Activated CD8-positive, alpha-beta memory T cell treated with anti-CD3 and anti-CD28 coated beads for 4 hours (primary cell): Measurements from ENCODE around the gene YY1.

Source experiments
- DNase-seq, 2 donors: peaks; one replicate each; pipeline ENCODE4 v3.0.0-alpha.2; 2020; ENCODE audit warnings: low read depth in 2 of 2

The YY1 gene

DNA sequence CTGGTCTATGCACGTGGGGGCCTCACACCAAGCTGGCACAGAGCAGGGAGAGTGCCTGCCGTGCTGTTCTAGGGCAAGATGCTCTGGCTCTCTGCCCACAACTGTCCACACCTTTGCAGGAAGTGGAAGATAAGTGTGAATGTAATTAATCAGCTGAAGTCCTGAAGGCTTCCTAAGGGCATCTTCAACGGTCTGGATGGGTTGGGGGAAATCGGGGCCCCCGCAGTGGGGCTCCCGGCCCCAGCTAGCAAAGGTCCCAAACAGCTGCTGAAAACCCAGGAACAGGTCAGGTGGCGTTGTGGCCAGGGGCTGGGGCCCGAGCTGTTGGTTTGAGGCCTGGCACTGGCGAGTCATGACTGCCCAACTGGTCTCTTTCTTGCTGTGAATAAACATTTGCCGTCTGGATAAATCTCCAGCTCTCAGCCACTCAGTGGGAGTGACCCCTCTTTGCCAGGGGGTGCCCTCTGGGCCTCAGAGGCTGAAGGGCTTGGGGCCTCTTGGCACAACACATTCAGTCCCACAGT is 74.0 kb downstream of the YY1 start:
- DNase-seq: no peak

DNA sequence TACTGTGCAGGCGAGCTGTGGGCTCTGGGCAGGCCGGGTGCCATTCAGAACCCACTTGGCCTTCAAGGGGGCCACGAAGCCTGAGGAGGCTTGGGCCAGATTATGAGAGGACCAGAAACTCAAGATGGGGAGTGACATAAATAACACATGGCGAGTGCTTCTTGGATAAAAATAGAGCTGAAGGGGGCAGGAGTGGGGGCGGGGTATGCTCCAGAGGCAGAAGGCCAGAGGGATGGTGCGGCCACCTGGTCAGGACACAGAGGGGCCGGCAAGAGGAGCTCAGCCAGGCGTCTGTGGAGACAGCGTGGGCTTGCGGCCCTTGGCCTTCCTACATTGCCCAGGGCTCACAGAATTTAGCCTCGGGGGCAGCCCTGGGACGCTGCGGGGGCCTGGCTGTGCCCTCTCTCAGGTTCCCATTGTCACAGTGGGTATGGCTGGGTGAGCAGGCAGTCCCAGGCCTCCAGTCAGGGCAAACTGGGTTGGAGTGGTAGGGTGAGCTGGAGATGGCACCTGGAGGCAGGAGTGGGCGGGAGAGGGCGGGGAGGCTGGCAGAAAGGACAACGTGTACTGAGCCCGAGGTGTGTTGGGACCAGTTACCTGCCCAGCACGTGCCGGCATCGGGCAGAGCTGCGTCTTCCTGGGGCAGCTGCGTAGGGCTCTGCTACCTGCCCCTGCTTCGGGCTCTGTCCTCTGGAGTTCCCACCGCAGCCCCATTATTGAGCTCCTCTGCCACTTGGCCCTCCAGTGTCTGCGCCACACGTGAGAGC is 74.7 kb downstream of the YY1 start:
- no peak for DNase-seq

DNA sequence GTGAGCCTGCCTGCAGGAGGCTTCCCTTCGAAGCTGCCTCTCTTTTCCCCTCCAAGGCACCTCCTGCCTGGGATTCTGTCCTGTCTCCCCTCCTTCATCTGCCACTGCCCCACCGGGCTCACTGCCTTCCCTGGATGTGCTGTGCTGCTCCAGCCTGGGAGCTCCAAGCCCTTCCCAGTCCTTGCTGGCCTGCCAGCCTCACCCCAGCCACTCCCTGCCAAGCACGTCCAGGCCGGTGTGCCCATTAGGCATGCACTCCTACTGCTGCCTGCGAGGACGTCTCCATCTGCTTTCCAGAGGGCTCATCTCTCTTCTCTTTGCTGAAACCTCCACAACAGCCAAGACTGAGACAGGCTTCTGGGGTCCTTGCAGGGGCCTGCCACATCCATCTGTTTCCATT is 75.8 kb downstream of the YY1 start:
- no peak for DNase-seq

DNA sequence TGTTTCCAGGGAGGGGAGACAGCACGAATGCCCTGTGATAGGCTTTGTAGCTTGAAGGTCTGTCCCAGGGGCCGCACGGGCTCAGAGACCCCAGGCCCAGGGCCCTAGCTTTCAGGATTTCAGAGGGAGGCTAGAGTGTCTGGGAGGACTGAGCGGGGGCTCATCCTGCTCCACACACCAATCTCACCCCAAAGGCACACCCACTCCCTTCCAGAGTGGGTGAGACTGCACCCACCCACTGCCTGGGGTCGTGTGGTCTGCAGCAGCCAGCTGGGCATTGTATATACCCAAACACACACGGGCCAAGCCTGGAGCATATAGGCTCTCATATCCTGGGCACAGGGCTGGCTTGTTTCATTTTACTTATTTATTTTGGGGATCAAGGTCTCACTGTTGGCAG is 78.4 kb downstream of the YY1 start:
- DNase-seq: no peak

DNA sequence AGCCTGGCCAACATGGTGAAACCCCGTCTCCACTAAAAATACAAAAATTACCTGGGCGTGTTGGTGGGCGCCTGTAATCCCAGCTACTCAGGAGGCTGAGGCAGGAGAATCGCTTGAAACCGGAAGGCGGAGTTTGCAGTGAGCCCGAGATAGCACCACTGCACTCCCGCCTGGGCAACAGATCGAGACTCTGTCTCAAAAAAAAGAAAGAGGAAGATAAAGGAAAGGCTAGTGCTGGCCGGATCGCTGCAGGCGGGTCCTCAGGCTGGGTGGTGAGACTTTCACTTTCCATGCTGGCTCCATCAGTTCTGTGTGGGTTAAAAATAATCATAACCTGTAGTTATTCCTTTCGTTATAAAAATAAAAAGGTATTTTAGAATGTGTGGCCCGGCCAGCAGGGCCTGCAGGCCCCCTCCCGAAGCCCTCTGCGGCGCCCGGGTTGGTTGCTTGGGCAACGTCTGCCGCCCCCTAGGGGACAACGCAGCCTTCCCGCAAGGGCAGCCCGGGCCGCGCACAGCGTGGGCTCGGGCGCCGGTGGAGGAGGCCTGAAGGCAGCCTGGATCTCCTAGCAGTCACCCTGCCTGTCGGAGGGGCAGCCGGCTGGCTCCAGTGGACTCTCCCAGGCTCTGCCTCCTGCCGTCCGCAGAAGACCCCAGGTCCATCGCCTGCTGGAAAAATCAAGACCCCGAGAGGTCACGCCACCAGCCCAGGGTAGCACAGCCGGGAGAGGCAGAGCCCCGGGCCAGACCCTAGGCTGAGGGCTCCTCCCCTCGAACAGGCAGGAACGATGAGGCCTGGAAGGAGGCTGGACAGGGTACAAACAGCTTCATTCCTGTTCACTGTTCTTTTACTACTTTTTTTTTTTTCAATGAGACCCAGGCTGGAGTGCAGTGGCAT is 79.2 kb downstream of the YY1 start:
- DNase-seq: peak; percentile 30 to 43

DNA sequence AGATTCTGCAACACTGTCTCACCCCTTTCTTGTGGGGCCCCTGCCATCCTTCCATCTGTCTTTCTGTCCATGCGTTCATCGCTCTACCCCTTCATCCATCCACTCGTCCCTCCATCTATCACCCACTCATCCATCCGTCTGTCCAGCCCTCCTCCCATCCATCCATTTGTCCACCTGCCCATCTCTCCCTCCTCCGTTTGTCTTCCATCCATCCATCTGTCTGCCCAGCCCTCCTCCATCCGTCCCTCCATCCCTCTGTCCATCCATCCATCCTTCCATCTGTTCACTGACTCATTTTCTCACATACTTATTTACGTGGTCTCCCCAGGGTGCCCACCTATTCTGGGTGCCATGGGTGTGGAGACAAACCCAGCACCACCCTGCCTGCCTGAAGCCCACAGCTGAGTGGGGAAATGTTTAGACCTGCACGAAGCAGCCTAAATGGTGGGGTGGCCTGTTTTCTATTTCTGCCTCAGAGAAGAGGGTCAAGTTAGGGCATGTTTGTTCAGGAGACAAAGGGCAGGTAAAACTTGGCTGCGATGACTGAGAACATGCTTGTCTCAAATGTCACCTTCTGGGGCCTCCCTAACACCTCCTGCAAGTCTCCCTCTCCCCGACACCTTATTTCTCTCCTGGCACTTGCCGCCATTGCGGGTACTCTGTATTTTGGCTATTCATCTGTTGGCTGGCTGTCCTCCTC is 81.4 kb downstream of the YY1 start:
- DNase-seq: no peak

DNA sequence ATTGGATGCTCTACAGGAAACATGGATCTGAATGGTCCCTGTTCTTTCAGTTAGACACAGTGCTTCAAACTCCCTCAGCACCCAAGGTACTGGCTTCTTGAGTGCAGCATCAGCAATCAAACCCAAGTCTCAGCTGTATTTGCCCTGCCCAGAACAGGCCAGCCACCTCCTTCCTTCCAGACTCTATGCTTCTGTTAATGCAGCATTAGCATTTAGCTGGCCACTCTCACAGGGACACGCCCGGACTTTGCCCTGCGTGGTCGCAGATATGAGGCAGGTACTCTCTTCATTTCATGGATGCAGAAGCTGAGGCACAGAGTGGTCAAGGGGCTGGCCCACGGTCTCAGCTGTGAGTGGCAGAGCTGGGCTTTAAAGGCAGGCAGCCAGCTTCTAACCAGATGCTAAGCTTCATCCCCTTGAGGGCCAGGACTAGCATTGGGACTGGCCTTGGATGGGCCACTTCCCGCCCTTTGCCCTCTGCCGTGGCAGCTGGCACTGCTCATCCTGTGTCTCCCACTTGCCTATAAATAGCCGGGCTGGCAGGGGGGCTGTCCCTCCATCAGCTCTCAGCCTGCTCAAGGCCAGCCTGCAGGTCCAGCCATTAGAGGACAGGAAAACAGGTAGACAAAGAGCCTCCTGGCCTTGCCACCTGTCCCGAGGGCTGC is 82.7 kb downstream of the YY1 start:
- DNase-seq: no peak

DNA sequence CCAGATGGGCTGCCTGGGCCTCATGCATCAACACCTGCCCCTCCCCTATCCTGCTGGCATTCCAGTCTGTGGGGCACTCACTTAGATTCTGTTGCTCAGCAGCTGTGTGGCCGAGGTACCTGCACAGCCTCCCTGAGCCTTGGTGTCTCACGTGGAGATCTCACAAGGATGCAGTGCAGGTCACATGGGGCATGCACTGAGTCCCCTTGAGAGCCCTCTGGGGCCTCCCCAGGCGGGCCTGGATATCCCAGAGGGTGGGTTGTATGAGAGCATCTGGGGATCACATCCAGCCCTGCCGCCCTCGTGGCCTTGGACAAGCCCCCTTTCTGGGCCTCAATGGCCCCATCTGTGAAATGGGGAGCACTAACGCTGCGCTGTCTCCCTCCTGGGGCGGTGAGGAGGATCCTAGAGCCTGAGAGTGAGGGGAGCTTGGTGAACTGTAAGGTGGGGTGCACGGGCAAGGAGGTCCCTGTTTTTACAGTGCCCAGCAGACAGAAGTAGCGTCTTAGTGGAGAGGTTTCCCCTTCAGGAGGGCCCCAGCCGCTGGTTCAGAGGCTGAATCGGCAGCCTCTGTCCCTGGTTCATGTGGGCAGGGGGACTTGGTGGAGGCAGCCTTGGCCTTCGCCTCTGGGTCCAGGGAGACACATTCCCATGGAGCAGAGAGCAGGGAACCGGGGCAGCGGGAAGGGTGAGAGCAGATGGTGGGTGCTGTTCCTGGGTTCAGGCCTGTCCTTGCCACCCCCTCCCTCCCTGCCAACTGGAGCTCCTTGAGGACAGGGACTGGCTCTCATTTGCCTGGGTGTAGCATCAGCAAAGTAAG is 83.4 kb downstream of the YY1 start:
- no peak for DNase-seq

DNA sequence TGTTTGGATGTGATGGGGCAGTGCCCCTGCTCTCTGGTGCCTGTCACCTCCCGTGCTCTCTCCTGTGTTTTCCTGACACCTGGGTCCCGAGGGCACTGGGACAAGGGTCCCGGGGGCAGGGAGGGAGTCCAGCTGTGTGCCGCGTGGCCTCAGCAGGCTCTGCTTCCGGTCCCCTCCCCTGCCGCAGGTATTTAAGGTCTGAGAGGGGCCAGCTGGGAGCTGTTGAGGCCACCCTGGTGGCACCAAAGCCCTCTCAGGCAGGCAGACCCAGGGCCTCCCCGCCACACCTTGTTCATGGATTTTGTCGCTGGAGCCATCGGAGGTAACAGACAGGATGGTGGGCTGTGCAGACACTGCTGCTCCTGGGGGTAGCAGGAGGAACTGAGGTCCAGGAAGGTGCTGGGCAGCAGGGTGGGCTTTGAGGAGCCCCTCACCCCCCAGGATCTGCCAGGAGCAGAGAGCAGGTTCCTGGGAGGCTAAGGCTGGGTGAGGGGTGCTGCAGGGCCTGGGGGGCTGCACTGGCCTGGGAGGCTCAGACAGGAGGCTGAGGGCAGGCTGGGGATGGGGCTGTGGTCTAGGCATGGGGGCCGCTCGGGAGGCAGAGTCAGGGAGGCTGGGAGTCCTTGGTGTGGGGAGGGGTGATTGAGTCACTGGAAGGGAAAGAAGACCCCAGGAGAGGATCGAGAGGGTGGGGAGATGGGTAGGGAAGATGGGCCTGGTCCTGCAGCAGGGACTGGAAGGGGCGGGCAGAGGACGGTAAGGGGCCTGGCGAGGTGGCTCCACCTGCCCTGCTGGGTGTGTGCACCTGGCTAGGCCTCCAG is 84.4 kb downstream of the YY1 start, which contains the start of gene SLC25A47:
TSS of gene SLC25A47 (plus strand) at position 219 of the 821 bp plus-strand sequence. CDS start at position 295, 76 bp downstream.
- DNase-seq: no peak

DNA sequence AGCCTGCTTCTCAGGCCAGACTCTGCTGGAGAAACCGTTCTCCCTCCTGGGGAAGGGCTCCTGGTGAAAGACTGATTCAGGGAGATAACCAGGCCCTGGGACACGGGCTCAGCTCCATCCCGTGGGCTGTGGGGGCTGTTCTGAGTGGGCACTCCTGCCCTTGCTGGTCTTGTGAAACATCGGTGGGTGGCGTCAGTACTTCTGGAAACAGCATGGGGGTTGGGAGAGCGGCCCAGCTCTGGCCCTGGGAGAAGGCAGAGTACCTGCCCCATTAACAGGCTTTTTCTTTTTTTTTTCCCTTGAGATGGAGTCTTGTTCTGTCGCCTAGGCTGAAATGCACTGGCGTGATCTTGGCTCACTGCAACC is 85.0 kb downstream of the YY1 start:
- no peak for DNase-seq

DNA sequence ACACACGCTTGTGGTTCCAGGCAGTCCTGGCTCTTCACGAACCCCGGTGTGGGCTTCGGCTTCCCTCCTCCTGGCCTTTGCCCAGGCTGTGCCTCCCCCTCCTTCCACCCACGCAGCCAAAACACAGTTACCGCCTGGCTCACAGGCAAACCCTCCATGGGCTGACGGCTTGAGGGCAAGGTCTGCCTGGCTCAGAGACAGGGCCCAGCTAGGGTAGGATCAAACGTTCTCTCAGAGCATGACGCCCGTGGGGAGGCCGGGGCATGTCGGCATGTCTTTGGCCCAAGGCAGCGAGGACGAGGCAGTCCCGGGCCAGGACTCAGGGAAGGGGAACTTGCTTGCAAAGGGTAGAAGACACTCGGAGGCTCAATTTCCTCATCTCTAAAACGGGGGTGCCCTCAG is 86.3 kb downstream of the YY1 start:
- no peak for DNase-seq

DNA sequence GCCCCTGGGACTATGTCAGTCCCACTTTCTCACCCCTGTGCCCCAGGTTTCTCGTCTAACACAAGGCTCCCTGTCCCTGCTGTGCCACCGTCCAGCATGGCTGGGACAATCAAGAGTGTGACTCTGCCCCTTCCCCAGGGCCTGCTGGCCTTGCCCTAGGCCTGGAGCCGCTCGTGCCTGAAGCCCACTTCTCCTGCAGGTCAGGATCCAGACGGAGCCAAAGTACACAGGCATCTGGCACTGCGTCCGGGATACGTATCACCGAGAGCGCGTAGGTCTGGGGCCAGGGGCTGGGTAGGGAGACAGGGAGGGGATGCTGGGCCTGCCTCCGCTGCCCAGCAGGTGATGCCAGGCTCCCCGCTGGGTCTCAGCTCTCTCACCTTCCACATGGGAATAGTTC is 87.0 kb downstream of the YY1 start:
- DNase-seq: no peak

DNA sequence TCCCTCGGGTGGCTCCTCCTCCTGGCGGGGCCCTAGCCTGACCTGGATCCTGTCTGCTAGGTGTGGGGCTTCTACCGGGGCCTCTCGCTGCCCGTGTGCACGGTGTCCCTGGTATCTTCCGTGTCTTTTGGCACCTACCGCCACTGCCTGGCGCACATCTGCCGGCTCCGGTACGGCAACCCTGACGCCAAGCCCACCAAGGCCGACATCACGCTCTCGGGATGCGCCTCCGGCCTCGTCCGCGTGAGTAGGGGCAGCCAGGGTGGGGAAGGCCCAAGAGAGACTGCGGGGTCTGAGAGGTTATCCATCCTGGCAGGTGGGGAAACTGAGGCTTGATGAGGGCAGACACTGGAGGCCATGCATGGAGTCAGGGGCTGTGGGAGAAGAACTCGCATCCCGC is 88.2 kb downstream of the YY1 start:
- no peak for DNase-seq

DNA sequence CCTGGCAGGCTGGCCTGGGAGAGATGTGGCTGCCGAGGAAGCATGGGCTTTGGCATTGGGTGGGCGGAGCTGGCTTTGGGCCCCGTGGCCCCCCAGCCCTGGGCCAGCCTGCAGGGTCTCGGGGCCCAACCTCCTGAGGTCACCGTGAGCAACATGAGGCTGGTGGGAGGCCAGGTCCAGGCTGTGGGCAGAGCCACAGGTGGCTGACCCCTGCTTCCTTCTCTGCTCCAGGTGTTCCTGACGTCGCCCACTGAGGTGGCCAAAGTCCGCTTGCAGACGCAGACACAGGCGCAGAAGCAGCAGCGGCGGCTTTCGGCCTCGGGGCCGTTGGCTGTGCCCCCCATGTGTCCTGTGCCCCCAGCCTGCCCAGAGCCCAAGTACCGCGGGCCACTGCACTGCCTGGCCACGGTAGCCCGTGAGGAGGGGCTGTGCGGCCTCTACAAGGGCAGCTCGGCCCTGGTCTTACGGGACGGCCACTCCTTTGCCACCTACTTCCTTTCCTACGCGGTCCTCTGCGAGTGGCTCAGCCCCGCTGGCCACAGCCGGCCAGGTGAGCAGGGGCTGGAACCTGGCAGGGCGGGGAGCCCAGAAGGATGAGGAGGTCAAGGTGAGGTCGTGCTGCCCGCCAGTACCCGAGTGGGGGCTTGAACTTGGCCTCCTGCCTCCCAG is 89.7 kb downstream of the YY1 start:
- DNase-seq: no peak

DNA sequence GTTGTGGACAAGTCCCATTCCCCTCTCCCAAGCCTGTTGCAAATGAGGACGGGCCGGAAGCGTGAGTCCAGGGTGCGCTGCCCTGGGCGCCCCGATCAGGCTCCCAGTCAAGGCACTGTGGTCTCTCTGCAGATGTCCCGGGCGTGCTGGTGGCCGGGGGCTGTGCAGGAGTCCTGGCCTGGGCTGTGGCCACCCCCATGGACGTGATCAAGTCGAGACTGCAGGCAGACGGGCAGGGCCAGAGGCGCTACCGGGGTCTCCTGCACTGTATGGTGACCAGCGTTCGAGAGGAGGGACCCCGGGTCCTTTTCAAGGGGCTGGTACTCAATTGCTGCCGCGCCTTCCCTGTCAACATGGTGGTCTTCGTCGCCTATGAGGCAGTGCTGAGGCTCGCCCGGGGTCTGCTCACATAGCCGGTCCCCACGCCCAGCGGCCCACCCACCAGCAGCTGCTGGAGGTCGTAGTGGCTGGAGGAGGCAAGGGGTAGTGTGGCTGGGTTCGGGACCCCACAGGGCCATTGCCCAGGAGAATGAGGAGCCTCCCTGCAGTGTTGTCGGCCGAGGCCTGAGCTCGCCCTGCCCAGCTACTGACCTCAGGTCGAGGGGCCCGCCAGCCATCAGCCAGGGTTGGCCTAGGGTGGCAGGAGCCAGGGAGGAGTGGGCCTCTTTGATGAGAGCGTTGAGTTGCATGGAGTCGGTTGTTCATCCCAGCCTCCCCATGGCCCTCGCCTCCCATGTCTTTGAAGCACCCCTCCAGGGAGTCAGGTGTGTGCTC is 90.5 kb downstream of the YY1 start:
- no peak for DNase-seq

DNA sequence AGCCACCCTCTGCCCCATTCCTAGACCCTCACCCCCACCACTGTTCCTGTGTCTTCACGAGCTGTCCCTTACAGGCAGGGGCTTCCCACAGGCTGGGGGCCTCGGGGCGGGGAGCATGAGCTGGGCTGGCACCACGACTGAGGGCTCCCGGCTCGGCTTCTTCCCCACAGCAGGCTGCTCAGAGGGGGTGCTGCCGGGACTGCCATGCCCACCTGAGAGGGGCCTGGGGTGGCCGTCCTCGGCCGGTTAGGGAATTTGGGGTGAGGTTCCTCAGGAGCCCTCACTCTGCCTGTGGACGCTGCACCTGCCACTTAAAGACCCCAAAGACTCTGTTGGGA is 91.0 kb downstream of the YY1 start:
- DNase-seq: no peak

DNA sequence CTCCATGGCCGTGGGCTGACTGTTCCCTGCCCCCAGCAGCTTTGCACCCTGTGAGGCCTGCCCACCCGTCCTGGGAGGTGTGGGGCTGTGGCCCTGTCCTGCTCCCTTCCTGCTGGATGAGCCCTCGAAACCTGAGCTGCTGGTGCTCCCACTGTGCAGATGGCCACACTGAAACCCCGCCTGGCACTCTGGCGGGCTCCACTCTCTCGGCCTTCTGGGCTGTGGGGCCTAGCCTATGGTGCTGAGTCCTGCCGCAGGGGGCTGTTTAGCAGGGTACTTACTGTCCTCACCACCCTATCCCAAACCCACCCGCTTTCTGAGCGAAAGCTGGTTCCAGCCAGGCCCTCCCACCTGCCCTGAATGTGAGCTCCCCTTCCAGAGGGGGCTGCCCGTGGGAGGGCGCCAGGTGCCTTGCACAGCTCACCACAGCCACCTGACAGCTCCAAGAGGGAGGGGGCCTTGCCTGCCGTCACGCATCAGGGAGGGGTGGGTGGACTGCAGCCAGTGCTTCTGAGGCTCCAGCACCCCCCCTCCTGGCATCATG is 91.5 kb downstream of the YY1 start:
- DNase-seq: no peak

DNA sequence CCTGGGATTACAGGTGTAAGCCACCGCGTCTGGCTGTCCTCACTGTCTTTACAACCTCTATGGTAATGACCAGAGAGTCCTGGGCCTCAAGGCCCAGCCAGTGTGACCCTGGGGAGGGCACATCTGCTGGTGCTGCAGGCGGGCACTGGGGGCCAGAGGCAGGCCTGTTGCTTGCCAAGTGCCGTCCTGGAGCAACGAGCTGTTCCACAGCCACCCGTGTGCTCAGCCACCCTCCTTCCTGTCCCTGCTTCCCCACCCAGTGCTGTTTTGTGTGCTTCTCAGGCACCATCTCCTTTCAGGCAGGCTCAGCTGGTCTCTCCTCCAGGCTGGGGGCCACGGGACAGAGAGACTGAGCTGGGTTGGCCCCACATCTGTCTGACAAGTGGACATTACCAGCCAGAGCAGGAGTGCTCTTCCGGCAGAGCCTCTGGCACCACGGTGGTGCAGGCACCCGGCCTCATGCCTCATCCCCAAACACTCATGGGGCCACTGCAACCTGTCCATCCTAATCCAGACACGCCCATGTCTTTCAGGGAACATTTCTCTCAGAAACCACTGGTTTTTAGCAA is 93.2 kb downstream of the YY1 start:
- no peak for DNase-seq
